ENCODE results near the gene UGGT2.

DNA sequence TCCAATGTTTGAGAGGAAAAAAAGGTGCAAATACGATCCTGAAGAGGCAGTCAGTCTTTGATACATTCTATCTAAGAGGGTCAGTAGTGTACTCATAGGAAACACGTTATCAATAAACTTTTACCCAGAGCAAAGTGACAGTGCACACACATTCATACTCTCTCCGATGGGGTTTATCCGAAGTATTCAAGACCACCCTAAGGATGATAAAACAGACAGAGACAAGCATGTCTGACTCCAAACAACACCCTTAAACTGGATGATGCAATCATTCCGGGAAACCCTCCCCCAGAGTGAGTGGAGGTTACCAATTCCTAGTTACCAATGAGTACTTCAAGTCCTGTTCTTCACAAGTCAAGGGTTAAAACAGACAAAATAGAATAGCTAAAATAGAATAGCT, 297.1 kb downstream of the UGGT2 start:
- TF ChIP-seq, protein P1, sequence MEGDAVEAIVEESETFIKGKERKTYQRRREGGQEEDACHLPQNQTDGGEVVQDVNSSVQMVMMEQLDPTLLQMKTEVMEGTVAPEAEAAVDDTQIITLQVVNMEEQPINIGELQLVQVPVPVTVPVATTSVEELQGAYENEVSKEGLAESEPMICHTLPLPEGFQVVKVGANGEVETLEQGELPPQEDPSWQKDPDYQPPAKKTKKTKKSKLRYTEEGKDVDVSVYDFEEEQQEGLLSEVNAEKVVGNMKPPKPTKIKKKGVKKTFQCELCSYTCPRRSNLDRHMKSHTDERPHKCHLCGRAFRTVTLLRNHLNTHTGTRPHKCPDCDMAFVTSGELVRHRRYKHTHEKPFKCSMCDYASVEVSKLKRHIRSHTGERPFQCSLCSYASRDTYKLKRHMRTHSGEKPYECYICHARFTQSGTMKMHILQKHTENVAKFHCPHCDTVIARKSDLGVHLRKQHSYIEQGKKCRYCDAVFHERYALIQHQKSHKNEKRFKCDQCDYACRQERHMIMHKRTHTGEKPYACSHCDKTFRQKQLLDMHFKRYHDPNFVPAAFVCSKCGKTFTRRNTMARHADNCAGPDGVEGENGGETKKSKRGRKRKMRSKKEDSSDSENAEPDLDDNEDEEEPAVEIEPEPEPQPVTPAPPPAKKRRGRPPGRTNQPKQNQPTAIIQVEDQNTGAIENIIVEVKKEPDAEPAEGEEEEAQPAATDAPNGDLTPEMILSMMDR (IDR thresholded peaks at IDR 0.05): no peak
- TF ChIP-seq POLR2AphosphoS5 (IDR thresholded peaks at IDR 0.05; ENCODE audit: insufficient read depth in 1 of 2, low read depth in 1 of 2) (no peak), POLR2A (IDR thresholded peaks at IDR 0.05) (no peak)
